ENCODE data around the gene KLHL36.

Gene KLHL36

DNA sequence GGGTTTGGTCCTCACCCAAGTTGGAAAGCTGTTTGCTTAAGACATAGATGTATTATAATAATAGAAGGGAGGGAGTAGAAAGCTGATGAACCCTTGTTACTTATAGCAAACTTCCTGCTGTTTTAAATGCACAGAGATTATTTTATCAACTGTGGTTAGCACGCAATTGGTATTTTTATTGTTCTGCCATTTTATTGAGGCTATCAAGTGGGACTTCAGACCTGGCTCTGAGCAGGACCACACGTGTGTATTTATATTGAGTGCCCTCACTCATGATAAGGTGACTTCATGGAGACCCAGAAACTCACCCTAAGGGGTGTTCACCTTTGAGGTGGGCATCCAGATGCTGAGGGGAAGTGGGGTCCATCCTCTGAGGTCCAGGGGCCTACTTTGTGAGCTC is 17.0 kb downstream of the KLHL36 start:
- Histone ChIP-seq H3K9ac (ENCODE audit: low read length) (no peak overlapping the region), H3K27ac (ENCODE audit: low read depth, low read length) (no peak overlapping the region), H3K9me3 (ENCODE audit: low read length) (no peaks in the 10 kb centered on the region), H3K27me3 (ENCODE audit: control insufficient read depth in 1 of 2, insufficient read depth in 2 of 2, low read length in 2 of 2) (no peaks in the 10 kb centered on the region), H3K4me3 (ENCODE audit: low read depth in 1 of 2, low read length in 2 of 2) (no peak overlapping the region), H3K4me1 (ENCODE audit: insufficient read depth, low read length) (no peaks in the 10 kb centered on the region), H3K36me3 (ENCODE audit: insufficient read depth, low read length) (peaks cover 45% of the 10 kb centered on the region)

- Histone ChIP-seq H3K4me1 (ENCODE audit: insufficient read depth, low read length) (no peaks in the 10 kb centered on the region), H3K27ac (ENCODE audit: low read depth, low read length) (no peak overlapping the region), H3K27me3 (ENCODE audit: control insufficient read depth in 1 of 2, insufficient read depth in 2 of 2, low read length in 2 of 2) (no peaks in the 10 kb centered on the region), H3K9me3 (ENCODE audit: low read length) (no peaks in the 10 kb centered on the region), H3K36me3 (ENCODE audit: insufficient read depth, low read length) (peaks cover 44% of the 10 kb centered on the region), H3K4me3 (ENCODE audit: low read depth in 1 of 2, low read length in 2 of 2) (no peak overlapping the region), H3K9ac (ENCODE audit: low read length) (no peak overlapping the region)
Observed at GRCh38 chr16:84665843-84666242, 17.5 kb downstream of the KLHL36 start.

DNA sequence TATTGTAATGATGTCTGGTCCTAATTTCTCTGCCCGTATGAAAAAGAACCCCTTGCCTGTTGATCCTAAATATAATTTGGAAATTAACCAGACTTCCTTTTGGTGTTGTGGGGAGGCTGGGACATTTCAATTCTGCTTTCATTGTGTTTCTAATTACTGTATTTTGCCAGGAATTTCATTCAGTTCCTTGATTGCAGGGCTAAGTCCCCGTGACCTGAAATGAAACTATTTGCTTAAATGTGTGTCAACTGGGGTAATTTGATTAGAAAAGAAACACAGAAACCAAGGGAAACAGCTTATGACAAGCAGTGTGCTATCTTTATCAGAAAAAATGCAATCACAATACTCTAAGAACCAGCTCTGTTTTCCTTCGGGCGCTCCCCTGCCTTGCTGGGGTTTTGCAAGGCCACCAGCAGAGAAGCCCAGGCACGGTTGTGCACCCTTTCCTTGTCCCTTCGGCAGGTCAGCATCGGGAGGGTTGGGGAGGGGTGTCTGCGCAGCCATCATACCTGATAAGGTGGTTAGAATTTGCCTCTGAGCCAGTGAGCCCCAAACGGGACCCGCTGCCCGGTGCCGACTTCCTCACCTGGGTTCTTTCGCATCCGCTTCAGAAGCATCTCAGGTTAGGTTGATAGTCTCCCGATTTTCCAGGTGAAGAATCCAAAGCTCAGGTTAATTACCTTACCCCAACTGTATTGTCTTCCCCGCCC is 19.4 kb downstream of the KLHL36 start:
- Histone ChIP-seq H3K27me3 (ENCODE audit: control insufficient read depth in 1 of 2, insufficient read depth in 2 of 2, low read length in 2 of 2) (no peaks in the 10 kb centered on the region), H3K36me3 (ENCODE audit: insufficient read depth, low read length) (peaks cover 32% of the 10 kb centered on the region), H3K9ac (ENCODE audit: low read length) (no peak overlapping the region), H3K9me3 (ENCODE audit: low read length) (no peaks in the 10 kb centered on the region), H3K27ac (ENCODE audit: low read depth, low read length) (no peak overlapping the region), H3K4me1 (ENCODE audit: insufficient read depth, low read length) (no peaks in the 10 kb centered on the region), H3K4me3 (ENCODE audit: low read depth in 1 of 2, low read length in 2 of 2) (no peak overlapping the region)

DNA sequence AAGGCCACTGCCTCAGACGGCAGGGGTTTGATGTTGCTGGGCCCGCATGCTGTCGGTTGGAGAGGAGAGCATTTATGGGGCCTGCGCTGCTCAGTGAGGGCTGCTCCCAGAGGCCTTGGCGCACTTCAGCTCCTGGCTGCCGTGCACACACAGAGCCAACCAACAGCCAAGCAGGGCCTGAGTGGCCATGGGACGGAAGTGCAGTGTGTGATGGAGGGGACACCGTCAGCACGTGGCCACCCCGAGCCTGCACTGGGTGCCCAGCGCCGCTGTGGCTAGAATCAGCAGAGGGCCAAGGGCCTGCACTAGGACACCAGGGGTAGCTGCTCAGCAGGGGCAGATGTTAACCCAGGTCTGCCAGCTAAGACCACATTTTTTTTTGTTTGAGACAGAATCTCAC is 21.8 kb downstream of the KLHL36 start:
- H3K27me3 ChIP-seq (ENCODE audit: control insufficient read depth in 1 of 2, insufficient read depth in 2 of 2, low read length in 2 of 2), result no peaks in the 10 kb centered on the region
- H3K4me1 ChIP-seq (ENCODE audit: insufficient read depth, low read length), result no peaks in the 10 kb centered on the region
- no peaks in the 10 kb centered on the region for H3K9me3 ChIP-seq (ENCODE audit: low read length)
- H3K4me3 ChIP-seq (ENCODE audit: low read depth in 1 of 2, low read length in 2 of 2), result no peak overlapping the region
- no peak overlapping the region for H3K9ac ChIP-seq (ENCODE audit: low read length)
- H3K27ac ChIP-seq (ENCODE audit: low read depth, low read length), result no peak overlapping the region
- H3K36me3 ChIP-seq (ENCODE audit: insufficient read depth, low read length), result peaks cover 12% of the 10 kb centered on the region

DNA sequence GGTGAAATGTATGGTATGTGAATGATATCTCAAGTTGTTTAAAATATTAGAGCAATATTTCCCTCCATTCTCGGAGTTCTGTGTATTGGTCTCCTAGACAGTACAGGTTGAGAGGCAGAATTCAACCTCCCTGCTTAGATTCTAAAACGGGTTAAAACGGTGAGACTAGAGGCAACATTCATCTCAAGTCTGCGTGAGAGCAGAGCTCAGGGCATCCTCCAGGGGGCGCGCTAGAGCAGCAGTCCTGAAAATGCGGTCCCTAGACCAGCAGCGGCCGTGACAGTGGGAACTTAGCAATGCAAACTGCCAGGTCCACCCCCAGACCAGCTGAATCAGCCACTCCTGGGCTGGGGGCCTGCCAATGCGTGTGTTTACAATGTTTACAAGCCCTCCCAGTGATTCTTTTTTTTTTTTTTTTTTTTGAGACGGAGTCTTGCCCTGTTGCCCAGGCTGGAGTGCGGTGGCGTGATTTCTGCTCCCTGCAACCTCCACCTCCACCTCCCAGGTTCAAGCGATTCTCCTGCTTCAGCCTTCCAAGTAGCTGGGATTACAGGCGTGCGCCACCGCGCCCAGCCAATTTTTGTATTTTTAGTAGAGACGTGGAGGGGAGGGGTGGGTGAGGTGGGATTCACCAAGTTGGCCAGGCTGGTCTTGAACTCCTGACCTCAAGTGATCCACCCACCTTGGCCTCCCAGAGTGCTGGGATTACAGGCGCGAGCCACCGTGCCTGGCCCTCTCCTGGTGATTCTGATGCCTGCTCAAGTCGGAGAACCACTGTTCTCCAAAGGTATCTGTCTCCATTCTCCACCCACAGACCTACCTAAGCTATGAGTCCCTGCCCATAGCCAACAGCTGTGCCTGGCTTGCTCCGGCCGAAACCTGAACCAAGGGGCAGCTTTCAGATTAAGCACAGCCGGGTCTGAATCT is 24.2 kb downstream of the KLHL36 start:
- Histone ChIP-seq H3K4me3 (ENCODE audit: low read depth in 1 of 2, low read length in 2 of 2) (no peak overlapping the region), H3K36me3 (ENCODE audit: insufficient read depth, low read length) (no peaks in the 10 kb centered on the region), H3K4me1 (ENCODE audit: insufficient read depth, low read length) (no peaks in the 10 kb centered on the region), H3K27me3 (ENCODE audit: control insufficient read depth in 1 of 2, insufficient read depth in 2 of 2, low read length in 2 of 2) (no peaks in the 10 kb centered on the region), H3K27ac (ENCODE audit: low read depth, low read length) (no peak overlapping the region), H3K9ac (ENCODE audit: low read length) (no peak overlapping the region), H3K9me3 (ENCODE audit: low read length) (no peaks in the 10 kb centered on the region)

- Histone ChIP-seq H3K9me3 (ENCODE audit: low read length) (no peaks in the 10 kb centered on the region), H3K36me3 (ENCODE audit: insufficient read depth, low read length) (no peaks in the 10 kb centered on the region), H3K4me3 (ENCODE audit: low read depth in 1 of 2, low read length in 2 of 2) (no peak overlapping the region), H3K9ac (ENCODE audit: low read length) (no peak overlapping the region), H3K27ac (ENCODE audit: low read depth, low read length) (no peak overlapping the region), H3K4me1 (ENCODE audit: insufficient read depth, low read length) (no peaks in the 10 kb centered on the region), H3K27me3 (ENCODE audit: control insufficient read depth in 1 of 2, insufficient read depth in 2 of 2, low read length in 2 of 2) (no peaks in the 10 kb centered on the region)
Observed at GRCh38 chr16:84673203-84673535, 24.9 kb downstream of the KLHL36 start.

DNA sequence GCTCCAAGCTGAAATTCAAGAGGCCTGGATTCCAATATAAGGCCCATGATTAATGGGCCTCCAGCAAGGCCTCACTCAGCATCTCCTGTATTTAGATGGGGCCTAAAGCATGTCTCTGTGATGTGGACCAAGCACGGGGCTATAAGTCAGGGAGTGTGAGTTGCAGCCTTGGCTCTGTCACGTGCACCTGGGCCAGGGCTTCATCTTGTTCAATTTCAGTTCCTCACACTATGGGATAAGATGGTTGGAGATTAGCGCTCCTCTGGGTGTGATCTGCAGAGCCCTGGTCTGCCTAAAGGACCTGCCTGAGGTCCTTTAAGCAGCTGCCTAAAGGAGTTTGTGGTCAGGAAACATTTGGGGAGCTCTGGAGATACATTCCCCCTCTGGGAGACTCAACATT is 25.2 kb downstream of the KLHL36 start:
- Histone ChIP-seq H3K4me3 (ENCODE audit: low read depth in 1 of 2, low read length in 2 of 2) (no peak overlapping the region), H3K27me3 (ENCODE audit: control insufficient read depth in 1 of 2, insufficient read depth in 2 of 2, low read length in 2 of 2) (no peaks in the 10 kb centered on the region), H3K4me1 (ENCODE audit: insufficient read depth, low read length) (no peaks in the 10 kb centered on the region), H3K9ac (ENCODE audit: low read length) (no peak overlapping the region), H3K9me3 (ENCODE audit: low read length) (no peaks in the 10 kb centered on the region), H3K27ac (ENCODE audit: low read depth, low read length) (no peak overlapping the region), H3K36me3 (ENCODE audit: insufficient read depth, low read length) (no peaks in the 10 kb centered on the region)

DNA sequence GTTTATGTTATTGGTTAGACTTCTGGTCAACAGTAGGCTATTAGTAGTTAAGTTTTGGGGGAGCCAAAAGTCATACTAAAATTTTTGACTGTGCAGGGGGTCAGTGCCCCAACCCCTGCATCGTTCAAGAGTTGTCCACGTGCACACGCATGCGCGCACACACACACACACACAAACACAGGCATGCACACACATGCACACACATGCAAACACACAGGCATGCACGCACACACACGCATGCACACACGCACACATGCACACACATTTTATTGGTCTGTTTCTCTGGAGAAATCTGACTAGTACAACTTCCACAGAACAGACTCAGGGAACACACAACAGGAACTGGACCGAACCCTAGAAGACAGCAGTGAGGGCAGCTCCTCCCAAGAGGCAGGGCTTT is 27.1 kb downstream of the KLHL36 start:
- H3K4me1 ChIP-seq (ENCODE audit: insufficient read depth, low read length), result no peaks in the 10 kb centered on the region
- H3K27ac ChIP-seq (ENCODE audit: low read depth, low read length), result no peak overlapping the region
- no peak overlapping the region for H3K9ac ChIP-seq (ENCODE audit: low read length)

DNA sequence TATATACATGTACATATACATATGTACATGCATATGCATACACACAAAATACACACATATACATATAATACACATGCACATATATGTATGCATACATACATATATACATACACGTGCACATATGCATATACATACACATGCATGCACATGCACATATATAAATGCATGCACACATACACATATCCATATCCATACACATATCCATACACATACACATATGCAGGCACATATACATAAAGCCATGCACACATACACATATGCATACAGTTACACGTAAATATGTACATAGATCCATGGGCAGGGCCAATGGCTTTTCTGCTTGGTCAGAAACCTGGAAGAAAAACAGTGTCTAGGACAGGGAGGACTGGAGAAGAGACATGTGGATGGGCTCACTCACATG is 27.6 kb downstream of the KLHL36 start:
- Histone ChIP-seq H3K36me3 (ENCODE audit: insufficient read depth, low read length) (no peaks in the 10 kb centered on the region), H3K9me3 (ENCODE audit: low read length) (no peaks in the 10 kb centered on the region), H3K9ac (ENCODE audit: low read length) (no peak overlapping the region)

More for the DNA sequence above, 27.1 kb downstream of the KLHL36 start:
- Histone ChIP-seq H3K4me3 (ENCODE audit: low read depth in 1 of 2, low read length in 2 of 2) (no peak overlapping the region), H3K36me3 (ENCODE audit: insufficient read depth, low read length) (no peaks in the 10 kb centered on the region), H3K27me3 (ENCODE audit: control insufficient read depth in 1 of 2, insufficient read depth in 2 of 2, low read length in 2 of 2) (no peaks in the 10 kb centered on the region), H3K9me3 (ENCODE audit: low read length) (no peaks in the 10 kb centered on the region)

GRCh38 chr16:84677017-84677803 is 28.9 kb downstream of the KLHL36 start:
- no peaks in the 10 kb centered on the region for H3K9me3 ChIP-seq (ENCODE audit: low read length)
- H3K4me3 ChIP-seq (ENCODE audit: low read depth in 1 of 2, low read length in 2 of 2), result no peak overlapping the region
- H3K4me1 ChIP-seq (ENCODE audit: insufficient read depth, low read length), result no peaks in the 10 kb centered on the region
- H3K36me3 ChIP-seq (ENCODE audit: insufficient read depth, low read length), result no peaks in the 10 kb centered on the region
- no peak overlapping the region for H3K27ac ChIP-seq (ENCODE audit: low read depth, low read length)
- H3K27me3 ChIP-seq (ENCODE audit: control insufficient read depth in 1 of 2, insufficient read depth in 2 of 2, low read length in 2 of 2), result no peaks in the 10 kb centered on the region
- no peak overlapping the region for H3K9ac ChIP-seq (ENCODE audit: low read length)

More for the DNA sequence above, 27.6 kb downstream of the KLHL36 start:
- Histone ChIP-seq H3K27ac (ENCODE audit: low read depth, low read length) (no peak overlapping the region), H3K27me3 (ENCODE audit: control insufficient read depth in 1 of 2, insufficient read depth in 2 of 2, low read length in 2 of 2) (no peaks in the 10 kb centered on the region), H3K4me3 (ENCODE audit: low read depth in 1 of 2, low read length in 2 of 2) (no peak overlapping the region), H3K4me1 (ENCODE audit: insufficient read depth, low read length) (no peaks in the 10 kb centered on the region)

DNA sequence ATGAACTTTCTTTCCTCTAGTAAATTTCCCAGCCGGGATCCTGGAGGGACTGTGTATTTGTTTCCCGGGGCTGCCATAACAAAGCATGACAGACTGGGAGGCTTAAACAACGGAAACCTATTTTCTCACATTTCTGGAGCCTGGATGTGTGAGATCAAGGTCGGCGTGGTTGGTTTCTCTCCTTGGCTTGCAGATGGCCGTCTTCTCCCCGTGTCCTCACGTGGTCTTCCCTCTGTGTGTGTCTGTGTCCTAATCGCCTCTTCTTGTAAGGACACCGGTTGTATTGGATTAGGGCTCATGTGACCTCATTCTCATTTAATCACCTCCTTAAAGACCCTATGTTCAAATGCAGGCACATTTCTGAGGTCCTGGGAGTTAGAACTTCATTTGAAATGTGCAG is 29.5 kb downstream of the KLHL36 start:
- H3K4me1 ChIP-seq (ENCODE audit: insufficient read depth, low read length), result no peaks in the 10 kb centered on the region
- H3K27me3 ChIP-seq (ENCODE audit: control insufficient read depth in 1 of 2, insufficient read depth in 2 of 2, low read length in 2 of 2), result no peaks in the 10 kb centered on the region
- no peak overlapping the region for H3K27ac ChIP-seq (ENCODE audit: low read depth, low read length)
- no peaks in the 10 kb centered on the region for H3K9me3 ChIP-seq (ENCODE audit: low read length)
- H3K36me3 ChIP-seq (ENCODE audit: insufficient read depth, low read length), result no peaks in the 10 kb centered on the region
- H3K9ac ChIP-seq (ENCODE audit: low read length), result no peak overlapping the region
- H3K4me3 ChIP-seq (ENCODE audit: low read depth in 1 of 2, low read length in 2 of 2), result no peak overlapping the region

Measured in muscle layer of colon (tissue), 2 donors.